OCI-LY7 (cell line): Measurements from ENCODE around the gene MEGF6. TPM values are rescaled to one million over a fixed set of nuclear protein-coding genes. Genes with fewer than 3 reads are reported as not detected.

Experiments
- BruUV-seq: library from RNA; stranded (reverse); fragments of 400-500 nt; replicated peaks from 2 replicates; lab custom pipeline; 2021; lab: Mats Ljungman, UMichigan
- CTCF ChIA-PET: fragments of 300-600 bp; sonication (Branson Sonifier 250); formaldehyde crosslinking; loops from one replicate; lab custom pipeline; 2022; ENCODE audit warnings: antibody characterized with exemption; ENCODE audit not compliant: unreplicated experiment; lab: Charles Lee
- POLR2A ChIA-PET: fragments of 300-600 bp; sonication (Branson Sonifier 250); formaldehyde crosslinking; loops from one replicate; lab custom pipeline; 2022; ENCODE audit warnings: antibody characterized with exemption; lab: Charles Lee
- DNase-seq: peaks from one replicate; pipeline ENCODE4 v3.0.0-alpha.2; 2015; ENCODE audit warnings: low spot score
- H2AFZ ChIP-seq: fragments of 200-600 bp; sonication (generic), shearing (Covaris generic); 2 replicates; pipeline ENCODE4 v1.6.1; 2014; ENCODE audit warnings: mild to moderate bottlenecking, antibody characterized with exemption, low read length, moderate library complexity
- H3K27ac ChIP-seq: fragments of 200-600 bp; sonication (generic); 2 replicates; pipeline ENCODE4 v1.5.1; 2014; ENCODE audit warnings: mixed run types, low read depth, mild to moderate bottlenecking, moderate library complexity, low read length, inconsistent platforms; ENCODE audit not compliant: poor library complexity, severe bottlenecking
- H3K36me3 ChIP-seq: fragments of 200-600 bp; sonication (generic); 2 replicates; pipeline ENCODE4 v1.6.1; 2014; ENCODE audit warnings: mild to moderate bottlenecking, antibody characterized with exemption, low read length, moderate library complexity, mixed read lengths; ENCODE audit not compliant: insufficient read depth
- H3K4me1 ChIP-seq: fragments of 200-600 bp; sonication (generic); 2 replicates; pipeline ENCODE4 v1.5.1; 2014; ENCODE audit warnings: mild to moderate bottlenecking, low read length; ENCODE audit not compliant: insufficient read depth, poor library complexity, severe bottlenecking
- H3K4me2 ChIP-seq: fragments of 200-600 bp; sonication (generic); 2 replicates; pipeline ENCODE4 v1.6.1; 2014; ENCODE audit warnings: mild to moderate bottlenecking, low read length
- H3K4me3 ChIP-seq: fragments of 200-600 bp; sonication (generic); 2 replicates; pipeline ENCODE4 v1.5.1; 2014; ENCODE audit warnings: mild to moderate bottlenecking, low read depth, low read length; ENCODE audit not compliant: poor library complexity, severe bottlenecking
- H3K79me2 ChIP-seq: fragments of 200-600 bp; sonication (generic); 2 replicates; pipeline ENCODE4 v1.6.1; 2016; ENCODE audit warnings: low read depth, mild to moderate bottlenecking, low read length, moderate library complexity, mixed read lengths; ENCODE audit not compliant: insufficient read depth
- H3K9me2 ChIP-seq: fragments of 200-600 bp; sonication (generic); 2 replicates; pipeline ENCODE4 v1.6.1; 2016; ENCODE audit warnings: mild to moderate bottlenecking, low read length, mixed read lengths; ENCODE audit not compliant: insufficient read depth
- H3K9me3 ChIP-seq: fragments of 200-600 bp; sonication (generic); 2 replicates; pipeline ENCODE4 v1.6.1; 2014; ENCODE audit warnings: mild to moderate bottlenecking, mixed run types, low read length, mixed read lengths
- H4K20me1 ChIP-seq: fragments of 200-600 bp; sonication (generic); 2 replicates; pipeline ENCODE4 v1.6.1; 2014; ENCODE audit warnings: mild to moderate bottlenecking, antibody characterized with exemption, low read length, moderate library complexity, mixed read lengths; ENCODE audit not compliant: insufficient read depth
- EZH2phosphoT487 ChIP-seq: fragments of 200-600 bp; sonication (generic); IDR thresholded peaks from 2 replicates; pipeline ENCODE4 v1.6.1; 2018; ENCODE audit warnings: low read depth, borderline replicate concordance, mild to moderate bottlenecking, mixed run types, antibody characterized with exemption, low read length, moderate library complexity, mixed read lengths
- intact Hi-C: fragments of 100-400 bp; cut with micrococcal nuclease; formaldehyde crosslinking; loops from one replicate; pipeline ENCODE4 v1.10.0; 2022; ENCODE audit not compliant: unreplicated experiment
- total RNA-seq, 2 experiments: library from RNA; depleted of rRNA in 1 of 2; stranded (reverse); fragments of >200 nt in 1 of 2; shearing (Covaris generic) in 1 of 2; gene quantifications; 2 replicates each; pipeline ENCODE4 v1.2.3, GENCODE V29; 2014 to 2022
- TF ChIP-seq, protein P1 (sequence below): fragments of 200-600 bp; sonication (generic); conservative IDR thresholded peaks from 2 replicates; pipeline ENCODE4 v1.5.1; 2014; ENCODE audit warnings: mild to moderate bottlenecking, antibody characterized with exemption, low read length, moderate library complexity, mixed read lengths

Gene MEGF6
- total RNA-seq, 2 experiments from 2014 or later, result 0.15 to 0.32 TPM

DNA sequence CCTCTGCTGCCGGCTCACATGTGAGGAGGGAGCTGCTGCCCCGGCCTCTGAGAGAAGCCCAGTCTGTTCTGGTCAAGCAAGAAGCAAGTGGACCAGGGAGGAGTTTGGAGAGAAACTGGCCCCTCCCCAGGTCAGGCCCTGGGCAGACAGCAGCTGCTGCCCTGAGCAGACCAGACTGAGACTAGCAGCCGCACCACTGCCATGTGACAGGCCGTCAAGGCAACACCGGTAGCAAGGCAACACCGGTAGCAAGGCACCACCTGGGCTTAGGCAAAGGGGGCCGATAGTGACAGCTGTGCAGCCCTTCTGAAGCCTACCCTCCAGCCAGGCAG lies 106.5 kb downstream of the MEGF6 start:
- no TSS peak for BruUV-seq
- H2AFZ ChIP-seq, result no peak overlapping the region
- no peak overlapping the region for H3K4me3 ChIP-seq
- no peaks in the 10 kb centered on the region for H3K4me1 ChIP-seq
- H3K4me2 ChIP-seq, result no peak overlapping the region
- no peaks in the 10 kb centered on the region for H3K79me2 ChIP-seq
- no peak overlapping the region for H3K27ac ChIP-seq
- TF ChIP-seq EZH2phosphoT487, result no peak
- TF ChIP-seq, protein P1, sequence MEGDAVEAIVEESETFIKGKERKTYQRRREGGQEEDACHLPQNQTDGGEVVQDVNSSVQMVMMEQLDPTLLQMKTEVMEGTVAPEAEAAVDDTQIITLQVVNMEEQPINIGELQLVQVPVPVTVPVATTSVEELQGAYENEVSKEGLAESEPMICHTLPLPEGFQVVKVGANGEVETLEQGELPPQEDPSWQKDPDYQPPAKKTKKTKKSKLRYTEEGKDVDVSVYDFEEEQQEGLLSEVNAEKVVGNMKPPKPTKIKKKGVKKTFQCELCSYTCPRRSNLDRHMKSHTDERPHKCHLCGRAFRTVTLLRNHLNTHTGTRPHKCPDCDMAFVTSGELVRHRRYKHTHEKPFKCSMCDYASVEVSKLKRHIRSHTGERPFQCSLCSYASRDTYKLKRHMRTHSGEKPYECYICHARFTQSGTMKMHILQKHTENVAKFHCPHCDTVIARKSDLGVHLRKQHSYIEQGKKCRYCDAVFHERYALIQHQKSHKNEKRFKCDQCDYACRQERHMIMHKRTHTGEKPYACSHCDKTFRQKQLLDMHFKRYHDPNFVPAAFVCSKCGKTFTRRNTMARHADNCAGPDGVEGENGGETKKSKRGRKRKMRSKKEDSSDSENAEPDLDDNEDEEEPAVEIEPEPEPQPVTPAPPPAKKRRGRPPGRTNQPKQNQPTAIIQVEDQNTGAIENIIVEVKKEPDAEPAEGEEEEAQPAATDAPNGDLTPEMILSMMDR, result no peak
- DNase-seq, result no peak
- CTCF ChIA-PET, result no interaction called here
- no peaks in the 10 kb centered on the region for H3K9me3 ChIP-seq
- no peaks in the 10 kb centered on the region for H4K20me1 ChIP-seq
- H3K36me3 ChIP-seq, result no peaks in the 10 kb centered on the region
- POLR2A ChIA-PET, result no interaction called here
- no peaks in the 10 kb centered on the region for H3K9me2 ChIP-seq
- intact Hi-C loops, result no loop called here

DNA sequence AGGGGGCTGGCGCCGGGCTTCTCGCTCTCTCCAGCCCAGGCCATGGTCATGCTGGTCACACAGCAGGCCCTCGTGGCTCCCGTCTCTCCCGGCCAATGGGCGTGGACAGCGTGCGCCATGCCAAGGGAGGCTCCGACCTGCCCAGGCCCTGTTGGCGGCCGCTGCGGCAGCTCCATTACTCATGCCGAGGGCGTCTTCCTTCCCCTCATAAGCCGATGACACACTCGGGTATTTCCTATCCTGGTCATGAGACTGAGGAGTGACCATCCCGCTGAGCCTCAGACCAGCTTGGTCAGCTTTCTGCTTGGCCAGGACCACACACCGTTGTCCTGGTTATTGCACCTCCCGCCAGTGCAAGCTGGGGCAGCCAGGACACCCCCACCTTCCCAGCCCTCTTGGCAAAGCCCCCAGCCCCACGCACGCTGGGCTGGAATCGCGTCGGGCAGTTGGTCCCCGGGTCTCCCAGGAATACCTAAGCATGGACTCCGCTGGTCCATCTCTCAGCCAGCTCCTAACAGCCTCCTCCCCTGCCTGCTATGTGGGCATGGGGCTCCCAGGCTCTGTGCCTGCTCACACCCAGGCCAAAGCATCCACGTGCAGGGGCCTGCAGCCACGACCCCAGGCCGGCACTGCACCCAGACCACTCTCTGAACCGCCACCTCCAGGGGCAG lies 107.0 kb downstream of the MEGF6 start:
- TF ChIP-seq, protein P1, result no peak
- no peak for TF ChIP-seq EZH2phosphoT487
- H3K9me3 ChIP-seq, result no peaks in the 10 kb centered on the region
- H3K4me2 ChIP-seq, result no peak overlapping the region
- no peaks in the 10 kb centered on the region for H4K20me1 ChIP-seq
- no peak overlapping the region for H3K27ac ChIP-seq
- H3K79me2 ChIP-seq, result no peaks in the 10 kb centered on the region
- H3K36me3 ChIP-seq, result no peaks in the 10 kb centered on the region
- BruUV-seq, result no TSS peak
- no peak overlapping the region for H2AFZ ChIP-seq
- no peak overlapping the region for H3K4me3 ChIP-seq
- ChIA-PET CTCF (no interaction called here), POLR2A (no interaction called here)
- no peak for DNase-seq
- H3K4me1 ChIP-seq, result no peaks in the 10 kb centered on the region
- no peaks in the 10 kb centered on the region for H3K9me2 ChIP-seq
- intact Hi-C loops, result no loop called here

DNA sequence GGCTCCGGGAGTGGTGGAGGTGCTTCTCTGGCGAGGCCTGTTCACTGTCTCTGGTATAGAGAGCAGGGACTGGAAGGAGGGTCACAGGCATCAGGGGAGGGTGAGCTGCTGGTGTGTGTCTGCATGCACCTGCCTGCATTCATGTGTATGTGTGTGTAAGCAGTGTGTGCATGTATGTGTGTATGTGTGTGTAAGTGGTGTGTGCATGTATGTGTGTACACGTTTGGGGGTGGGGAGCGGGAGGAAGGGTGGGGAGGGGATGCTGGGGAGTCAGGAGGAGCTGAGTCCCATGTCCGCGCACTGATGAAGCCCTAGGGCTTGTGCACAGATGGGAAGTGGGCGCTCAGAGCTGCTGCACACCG lies 107.8 kb downstream of the MEGF6 start:
- CTCF ChIA-PET, result no interaction called here
- Histone ChIP-seq H3K4me1 (no peaks in the 10 kb centered on the region), H3K9me3 (no peaks in the 10 kb centered on the region), H3K27ac (no peak overlapping the region), H3K4me2 (no peak overlapping the region), H3K79me2 (no peaks in the 10 kb centered on the region), H3K9me2 (no peaks in the 10 kb centered on the region), H4K20me1 (no peaks in the 10 kb centered on the region), H3K4me3 (no peak overlapping the region), H2AFZ (no peak overlapping the region), H3K36me3 (no peaks in the 10 kb centered on the region)
- TF ChIP-seq, protein P1, result no peak
- no peak for TF ChIP-seq EZH2phosphoT487
- POLR2A ChIA-PET, result no interaction called here
- no peak for DNase-seq
- BruUV-seq, result no TSS peak
- intact Hi-C loops, result no loop called here
